Large intestine (tissue), 3 donors: ENCODE data around the gene SCAPER. TPM values are rescaled to one million over a fixed set of nuclear protein-coding genes. Genes with fewer than 3 reads are reported as not detected.
A peak's percentile ranks its signal among the peaks of the same experiment; 100 is the strongest.
"Not testable (repeated sequence)": the region's sequence is repeated elsewhere in the genome, so short reads cannot be mapped to it uniquely, and the experiment has no call there.

Experiments
- DNase-seq, 2 donors: peaks; one replicate each; pipeline versions ENCODE4 v3.0.0 to v3.0.0-alpha.2; 2013
- H3K27ac ChIP-seq: one replicate; pipeline ENCODE4 v1.5.1; 2013; ENCODE audit warnings: low read length
- H3K27me3 ChIP-seq: 2 replicates; pipeline ENCODE4 v1.6.1; 2013; ENCODE audit warnings: low read length; ENCODE audit not compliant: control insufficient read depth, insufficient read depth
- H3K36me3 ChIP-seq: 2 replicates; pipeline ENCODE4 v1.6.1; 2013; ENCODE audit warnings: low read length; ENCODE audit not compliant: control insufficient read depth, insufficient read depth
- H3K4me1 ChIP-seq: one replicate; pipeline ENCODE4 v1.6.1; 2013; ENCODE audit warnings: low read length; ENCODE audit not compliant: control insufficient read depth, insufficient read depth
- H3K4me3 ChIP-seq: one replicate; pipeline ENCODE4 v1.5.1; 2013; ENCODE audit warnings: low read length
- H3K9me3 ChIP-seq: one replicate; pipeline ENCODE4 v1.6.1; 2013; ENCODE audit warnings: mild to moderate bottlenecking, low read depth, low read length, moderate library complexity; ENCODE audit not compliant: control insufficient read depth
- WGBS: methylation state at CpG from one replicate; pipeline ENCODE4 v1.1.5; 2013; ENCODE audit warnings: low lambda C conversion rate; ENCODE audit not compliant: insufficient coverage; 5-methylcytosine and 5-hydroxymethylcytosine counted together
- polyA plus RNA-seq: library from polyadenylated mRNA; unstranded; fragments of 120-200 nt; gene quantifications from one replicate; pipeline ENCODE4 v1.2.1, GENCODE V29; 2013

SCAPER gene
- polyA plus RNA-seq, 1 donor, result 28.0 TPM

- no peak overlapping the region for H3K4me3 ChIP-seq
- WGBS, result 60% methylated on average over 1 of the region's 4 CpGs
- H3K4me1 ChIP-seq, result no peaks in the 10 kb centered on the region
- H3K9me3 ChIP-seq, result no peaks in the 10 kb centered on the region
- no peaks in the 10 kb centered on the region for H3K27me3 ChIP-seq
- H3K27ac ChIP-seq, result no peak overlapping the region
- DNase-seq, result no peak
- peaks cover 3% of the 10 kb centered on the region for H3K36me3 ChIP-seq
Measured at GRCh38 chr15:76861815-76862397, 43.2 kb downstream of the SCAPER start.

GRCh38 chr15:76860201-76860600 is 44.9 kb downstream of the SCAPER start:
- no peaks in the 10 kb centered on the region for H3K27me3 ChIP-seq
- no peak for DNase-seq
- H3K36me3 ChIP-seq, result peaks cover 9% of the 10 kb centered on the region
- no peak overlapping the region for H3K27ac ChIP-seq
- no peaks in the 10 kb centered on the region for H3K9me3 ChIP-seq
- H3K4me3 ChIP-seq, result no peak overlapping the region
- H3K4me1 ChIP-seq, result no peaks in the 10 kb centered on the region

GRCh38 chr15:76850367-76850766 is 54.8 kb downstream of the SCAPER start:
- not testable (repeated sequence) for H3K27ac ChIP-seq, H3K4me1 ChIP-seq, H3K9me3 ChIP-seq, H3K4me3 ChIP-seq, H3K27me3 ChIP-seq, DNase-seq
- H3K36me3 ChIP-seq, result peaks cover 25% of the 10 kb centered on the region

- 100% methylated on average over 1 of the region's 1 CpG for WGBS
- no peak overlapping the region for H3K4me3 ChIP-seq
- H3K27ac ChIP-seq, result no peak overlapping the region
- no peaks in the 10 kb centered on the region for H3K27me3 ChIP-seq
- H3K36me3 ChIP-seq, result peaks cover 21% of the 10 kb centered on the region
- DNase-seq, result no peak
- no peaks in the 10 kb centered on the region for H3K9me3 ChIP-seq
- H3K4me1 ChIP-seq, result no peaks in the 10 kb centered on the region
Measured at GRCh38 chr15:76846782-76847181, 58.4 kb downstream of the SCAPER start.

GRCh38 chr15:76844096-76844495 is 61.0 kb downstream of the SCAPER start:
- Histone ChIP-seq H3K4me3 (no peak overlapping the region), H3K27ac (no peak overlapping the region), H3K36me3 (peaks cover 6% of the 10 kb centered on the region), H3K27me3 (no peaks in the 10 kb centered on the region), H3K4me1 (no peaks in the 10 kb centered on the region), H3K9me3 (no peaks in the 10 kb centered on the region)
- DNase-seq, result no peak
- WGBS, result 80% methylated on average over 1 of the region's 3 CpGs

- Histone ChIP-seq H3K9me3 (no peaks in the 10 kb centered on the region), H3K36me3 (peaks cover 4% of the 10 kb centered on the region), H3K27me3 (no peaks in the 10 kb centered on the region), H3K27ac (no peak overlapping the region), H3K4me3 (no peak overlapping the region), H3K4me1 (no peaks in the 10 kb centered on the region)
- no peak for DNase-seq
- no CpG with 5 or more reads among the region's 1 CpG for WGBS
Measured at GRCh38 chr15:76843269-76843668, 61.9 kb downstream of the SCAPER start.

- H3K36me3 ChIP-seq, result peaks cover 4% of the 10 kb centered on the region
- H3K27me3 ChIP-seq, result no peaks in the 10 kb centered on the region
- no peaks in the 10 kb centered on the region for H3K9me3 ChIP-seq
- DNase-seq, result peak; percentile 0 to 24
- H3K4me3 ChIP-seq, result no peak overlapping the region
- 67% methylated on average over 1 of the region's 5 CpGs for WGBS
- no peaks in the 10 kb centered on the region for H3K4me1 ChIP-seq
- H3K27ac ChIP-seq, result no peak overlapping the region
Measured at GRCh38 chr15:76840830-76841460, 64.2 kb downstream of the SCAPER start.

GRCh38 chr15:76839173-76839572 is 66.0 kb downstream of the SCAPER start:
- WGBS, result 91% methylated on average over 2 of the region's 3 CpGs
- Histone ChIP-seq H3K27me3 (no peaks in the 10 kb centered on the region), H3K4me3 (no peak overlapping the region), H3K9me3 (no peaks in the 10 kb centered on the region), H3K4me1 (no peaks in the 10 kb centered on the region), H3K27ac (no peak overlapping the region), H3K36me3 (peaks cover 4% of the 10 kb centered on the region)
- DNase-seq, result no peak

- no peak for DNase-seq
Measured at GRCh38 chr15:76837474-76837873, 67.7 kb downstream of the SCAPER start.

GRCh38 chr15:76829939-76830338 is 75.2 kb downstream of the SCAPER start:
- Histone ChIP-seq H3K27ac (no peak overlapping the region), H3K27me3 (no peaks in the 10 kb centered on the region), H3K4me1 (no peaks in the 10 kb centered on the region), H3K36me3 (peaks cover 3% of the 10 kb centered on the region), H3K4me3 (no peak overlapping the region), H3K9me3 (peaks cover 4% of the 10 kb centered on the region)
- no peak for DNase-seq
- 100% methylated on average over 1 of the region's 4 CpGs for WGBS

More at GRCh38 chr15:76837474-76837873, 67.7 kb downstream of the SCAPER start:
- Histone ChIP-seq H3K4me3 (no peak overlapping the region), H3K27ac (no peak overlapping the region), H3K9me3 (peaks cover 4% of the 10 kb centered on the region), H3K27me3 (no peaks in the 10 kb centered on the region), H3K4me1 (no peaks in the 10 kb centered on the region), H3K36me3 (peaks cover 5% of the 10 kb centered on the region)
- WGBS, result 87% methylated on average over 3 of the region's 6 CpGs

GRCh38 chr15:76823890-76824289 is 81.2 kb downstream of the SCAPER start:
- peaks cover 1% of the 10 kb centered on the region for H3K9me3 ChIP-seq
- WGBS, result 70% methylated on average over 4 of the region's 4 CpGs
- H3K4me3 ChIP-seq, result no peak overlapping the region
- H3K27me3 ChIP-seq, result no peaks in the 10 kb centered on the region
- no peaks in the 10 kb centered on the region for H3K4me1 ChIP-seq
- no peaks in the 10 kb centered on the region for H3K36me3 ChIP-seq
- no peak overlapping the region for H3K27ac ChIP-seq
- no peak for DNase-seq
